H1 (cell line): Measurements from ENCODE around the gene CACNB2. TPM values are rescaled to one million over a fixed set of nuclear protein-coding genes. Genes with fewer than 3 reads are reported as not detected.

Experiments used
- CTCF ChIA-PET: fragments of 300-600 bp; sonication (Branson Sonifier 250); formaldehyde crosslinking; loops from one replicate; lab custom pipeline; 2021; ENCODE audit not compliant: partially characterized antibody; lab: Charles Lee
- POLR2A ChIA-PET: fragments of 300-600 bp; sonication (Branson Sonifier 250); formaldehyde crosslinking; loops from one replicate; lab custom pipeline; 2021; ENCODE audit warnings: inconsistent platforms; ENCODE audit not compliant: partially characterized antibody; lab: Charles Lee
- DNase-seq, 2 experiments: peaks; one replicate each; pipeline versions ENCODE4 v3.0.0 to v3.0.0-alpha.2; 2010 to 2022; ENCODE audit warnings: low spot score in 2 of 2, low read depth in 1 of 2, mixed read lengths in 1 of 2
- FAIRE-seq: peaks from 2 replicates; lab custom pipeline; 2011; peaks lifted over from hg19 to GRCh38; lab: Jason Lieb, UNC
- H2AFZ ChIP-seq: 2 replicates; pipeline ENCODE4 v1.8.1; 2012; ENCODE audit warnings: low read length, inconsistent platforms
- H2AK5ac ChIP-seq: 2 replicates; pipeline ENCODE4 v1.6.1; 2013; ENCODE audit warnings: low read depth, low read length
- H2BK120ac ChIP-seq: replicated peaks from 2 replicates; pipeline ENCODE3; 2013; ENCODE audit warnings: low read depth, low read length, inconsistent platforms
- H2BK12ac ChIP-seq: 2 replicates; pipeline ENCODE4 v1.6.1; 2013; ENCODE audit warnings: low read depth, low read length
- H2BK15ac ChIP-seq: 2 replicates; pipeline ENCODE4 v1.6.1; 2013; ENCODE audit warnings: low read length
- H2BK20ac ChIP-seq: 2 replicates; pipeline ENCODE4 v1.6.1; 2013; ENCODE audit warnings: low read length
- H2BK5ac ChIP-seq: 2 replicates; pipeline ENCODE4 v1.6.1; 2013; ENCODE audit warnings: low read depth, low read length
- H3K14ac ChIP-seq: 2 replicates; pipeline ENCODE4 v1.6.1; 2013; ENCODE audit warnings: inconsistent platforms; ENCODE audit not compliant: insufficient read length
- H3K18ac ChIP-seq: 2 replicates; pipeline ENCODE4 v1.6.1; 2013; ENCODE audit warnings: low read length; ENCODE audit errors: extremely low read depth
- H3K23ac ChIP-seq: 2 replicates; pipeline ENCODE4 v1.6.1; 2013; ENCODE audit warnings: inconsistent platforms; ENCODE audit not compliant: insufficient read length
- H3K23me2 ChIP-seq: 2 replicates; pipeline ENCODE4 v1.6.1; 2013; ENCODE audit warnings: low read depth, low read length
- H3K27ac ChIP-seq: 2 replicates; pipeline ENCODE4 v1.6.1; 2011; ENCODE audit warnings: low read depth, low read length, inconsistent platforms
- H3K27me3 ChIP-seq, 4 experiments: replicated peaks in 1 of 4; 1 replicate in 1 of 4; 2 replicates in 3 of 4; pipeline versions ENCODE4 v1.6.1 to v1.8.1; 2011 to 2013; ENCODE audit warnings: low read length in 3 of 4, mild to moderate bottlenecking in 3 of 4, inconsistent platforms in 2 of 4, mixed read lengths in 2 of 4, moderate library complexity in 1 of 4; ENCODE audit not compliant: control insufficient read depth in 3 of 4, insufficient read depth in 3 of 4; ENCODE audit errors: extremely low read depth in 1 of 4
- H3K36me3 ChIP-seq, 4 experiments: 2 replicates each; pipeline versions ENCODE4 v1.6.1 to v1.8.1; 2011 to 2013; ENCODE audit warnings: mild to moderate bottlenecking in 4 of 4, low read length in 3 of 4, moderate library complexity in 2 of 4, control low read depth in 1 of 4, inconsistent platforms in 1 of 4; ENCODE audit not compliant: insufficient read depth in 4 of 4, control insufficient read depth in 2 of 4
- H3K4ac ChIP-seq: replicated peaks from 2 replicates; pipeline ENCODE3; 2013; ENCODE audit warnings: low read length, low read depth, mixed read lengths, inconsistent platforms; ENCODE audit not compliant: insufficient read length
- H3K4me1 ChIP-seq, 4 experiments: replicated peaks in 1 of 4; 1 replicate in 1 of 4; 2 replicates in 3 of 4; pipeline versions ENCODE4 v1.6.1 to v1.8.1; 2011 to 2013; ENCODE audit warnings: low read length in 3 of 4, inconsistent platforms in 2 of 4, mixed read lengths in 1 of 4; ENCODE audit not compliant: insufficient read depth in 4 of 4, control insufficient read depth in 3 of 4
- H3K4me2 ChIP-seq, 2 experiments: 2 replicates each; pipeline versions ENCODE4 v1.6.1 to v1.8.1; 2011 to 2013; ENCODE audit warnings: low read depth in 2 of 2, low read length in 2 of 2, control low read depth in 1 of 2, inconsistent platforms in 1 of 2, mild to moderate bottlenecking in 1 of 2; ENCODE audit not compliant: insufficient read depth in 1 of 2
- H3K4me3 ChIP-seq, 4 experiments: fragments of 200-600, 300-600 bp in 1 of 4; sonication (generic), shearing (Covaris generic), sonication (Bioruptor Twin) in 1 of 4; 2 replicates each; pipeline versions ENCODE4 v1.5.1 to v1.8.1; 2011 to 2016; ENCODE audit warnings: low read length in 4 of 4, low read depth in 3 of 4, control low read depth in 2 of 4, inconsistent platforms in 2 of 4, mild to moderate bottlenecking in 2 of 4, mixed read lengths in 1 of 4, moderate library complexity in 1 of 4; ENCODE audit not compliant: insufficient read depth in 2 of 4; ENCODE audit errors: extremely low read depth in 1 of 4
- H3K56ac ChIP-seq: replicated peaks from 2 replicates; pipeline ENCODE3; 2013; ENCODE audit warnings: low read depth, mild to moderate bottlenecking, mixed read lengths, low read length, inconsistent platforms; ENCODE audit not compliant: insufficient read length
- H3K79me1 ChIP-seq: 2 replicates; pipeline ENCODE4 v1.6.1; 2013; ENCODE audit warnings: low read depth, low read length, control low read depth
- H3K79me2 ChIP-seq, 2 experiments: 2 replicates each; pipeline versions ENCODE4 v1.6.1 to v1.8.1; 2012 to 2013; ENCODE audit warnings: low read length in 2 of 2, mild to moderate bottlenecking in 2 of 2, inconsistent platforms in 1 of 2; ENCODE audit not compliant: insufficient read depth in 2 of 2, control insufficient read depth in 1 of 2
- H3K9ac ChIP-seq, 4 experiments: replicated peaks in 1 of 4; 1 replicate in 1 of 4; 2 replicates in 3 of 4; pipeline versions ENCODE4 v1.6.1 to v1.8.1; 2011 to 2013; ENCODE audit warnings: low read depth in 3 of 4, low read length in 3 of 4, control low read depth in 2 of 4, mild to moderate bottlenecking in 2 of 4, moderate library complexity in 2 of 4, inconsistent platforms in 1 of 4; ENCODE audit errors: extremely low read depth in 1 of 4
- H3K9me3 ChIP-seq, 2 experiments: 2 replicates each; pipeline versions ENCODE4 v1.6.1 to v1.8.1; 2012 to 2013; ENCODE audit warnings: mild to moderate bottlenecking in 2 of 2, moderate library complexity in 2 of 2, control low read depth in 1 of 2, inconsistent platforms in 1 of 2, low read depth in 1 of 2, low read length in 1 of 2, mixed read lengths in 1 of 2; ENCODE audit not compliant: insufficient read depth in 2 of 2
- H4K20me1 ChIP-seq, 2 experiments: replicated peaks in 1 of 2; 2 replicates each; pipeline versions ENCODE3 to v1.8.1; 2011 to 2013; ENCODE audit warnings: inconsistent platforms in 2 of 2, low read length in 2 of 2, mild to moderate bottlenecking in 1 of 2; ENCODE audit not compliant: insufficient read depth in 2 of 2, control insufficient read depth in 1 of 2
- H4K5ac ChIP-seq: 2 replicates; pipeline ENCODE4 v1.6.1; 2013; ENCODE audit warnings: low read length, low read depth, mixed read lengths, inconsistent platforms; ENCODE audit not compliant: insufficient read length
- H4K8ac ChIP-seq: 2 replicates; pipeline ENCODE4 v1.8.0; 2013; ENCODE audit warnings: mild to moderate bottlenecking, moderate library complexity, low read length, inconsistent platforms; ENCODE audit not compliant: insufficient read depth; ENCODE audit errors: extremely low read depth
- H4K91ac ChIP-seq: replicated peaks from 2 replicates; pipeline ENCODE3; 2013; ENCODE audit warnings: low read length, mixed read lengths, inconsistent platforms; ENCODE audit not compliant: insufficient read length
- BACH1 ChIP-seq: IDR thresholded peaks from 2 replicates; pipeline ENCODE4 v1.6.1; 2012; ENCODE audit warnings: low read length, improper control_type of control experiment
- SP2 ChIP-seq: IDR thresholded peaks from 2 replicates; pipeline ENCODE4 v1.6.1; 2012; ENCODE audit warnings: mild to moderate bottlenecking, low read length, inconsistent platforms
- WGBS, 2 experiments: shearing (Covaris generic) in 1 of 2; methylation state at CpG; one replicate each; pipeline versions ENCODE4 v1.1.6 to v1.1.7; 2013 to 2015; ENCODE audit warnings: low lambda C conversion rate in 2 of 2, mixed read lengths in 2 of 2, inconsistent platforms in 1 of 2, low coverage in 1 of 2, missing lambda C conversion rate in 1 of 2; ENCODE audit not compliant: insufficient replicate concordance in 2 of 2, insufficient coverage in 1 of 2, insufficient read length in 1 of 2; ENCODE audit errors: extremely low coverage in 1 of 2, missing lambda C conversion rate in 1 of 2; 5-methylcytosine and 5-hydroxymethylcytosine counted together
- polyA plus RNA-seq, 7 experiments: library from polyadenylated mRNA; depleted of rRNA in 3 of 7; stranded (reverse) in 5 of 7; unstranded in 2 of 7; fragments of >200 nt in 5 of 7; fragments of 200-250 nt in 2 of 7; gene quantifications; 1 replicate in 5 of 7; 2 replicates in 1 of 7; 4 replicates in 1 of 7; pipeline versions ENCODE4 v1.2.1 to v1.2.3, GENCODE V29; 2011 to 2013; ENCODE audit warnings: missing spikeins in 2 of 7, mixed read lengths in 2 of 7
- total RNA-seq: library from RNA; stranded (reverse); fragmentation: NEBNext Ultra II Directional; extraction: Animal tissue kit (Norgen Biotek cat#: 25700); gene quantifications from 2 replicates; pipeline ENCODE4 v1.2.1, GENCODE V29; 2021

The CACNB2 gene
- total and polyA plus RNA-seq, 2 of the 8 experiments (the other 6 are each of a cell fraction or from before 2014, with no cell fraction given), result 2.4 to 3.2 TPM

- H3K79me1 ChIP-seq, result no peaks in the 10 kb centered on the region
- no peak overlapping the region for H3K14ac ChIP-seq
- ChIA-PET POLR2A (no interaction called here), CTCF (interaction anchor here (1.6 kb wide), 1 partner anchor 13 kb away, joined by 7 read pairs; no protein-coding TSS in a partner anchor)
- no peak overlapping the region for H3K23ac ChIP-seq
- H3K56ac ChIP-seq, result no peak overlapping the region
- no peak overlapping the region for H3K4me3 ChIP-seq
- H2BK5ac ChIP-seq, result no peak overlapping the region
- H2BK15ac ChIP-seq, result no peak overlapping the region
- H3K9ac ChIP-seq, result no peak overlapping the region
- 0 out of 7 replicates have a peak, but pooled peaks cover 0 to 3% (median 0%) of the 10 kb centered on the region in 4 experiments for H3K4me1 ChIP-seq
- H4K8ac ChIP-seq, result no peak overlapping the region
- DNase-seq, result no peak
- no peak overlapping the region for H3K4me2 ChIP-seq
- H2BK20ac ChIP-seq, result no peak overlapping the region
- H4K20me1 ChIP-seq, result no peaks in the 10 kb centered on the region
- H3K9me3 ChIP-seq, result no peaks in the 10 kb centered on the region
- H3K4ac ChIP-seq, result no peak overlapping the region
- no peak overlapping the region for H3K18ac ChIP-seq
- no peaks in the 10 kb centered on the region for H3K79me2 ChIP-seq
- no peak overlapping the region for H2BK120ac ChIP-seq
- no peak overlapping the region for H2BK12ac ChIP-seq
- no peaks in the 10 kb centered on the region; a peak in 1 of 8 replicates for H3K36me3 ChIP-seq
- H4K91ac ChIP-seq, result no peak overlapping the region
- WGBS, 2 experiments, result 88% methylated on average over 2 of the region's 2 CpGs; no CpG with 5 or more reads in 1 of the 2 experiments
- TF ChIP-seq SP2 (no peak), BACH1 (no peak)
- H2AK5ac ChIP-seq, result no peak overlapping the region
- no peaks in the 10 kb centered on the region for H3K27me3 ChIP-seq
- no peak overlapping the region for H3K27ac ChIP-seq
- no peak overlapping the region for H4K5ac ChIP-seq
- FAIRE-seq, result no peak
- peaks cover 8% of the 10 kb centered on the region; the same call in 1 of the 2 replicates for H3K23me2 ChIP-seq
- H2AFZ ChIP-seq, result no peak overlapping the region
These were observed 22.9 kb upstream of the CACNB2 start for GRCh38 chr10:18117276-18117675.
